Peyer's patch (tissue), 4 donors: ENCODE measurements around the gene ALDOB.

ENCODE experiments used
- CTCF ChIP-seq, 6 experiments: fragments of 450-650 bp in 4 of 6; fragments of 200-600 bp in 2 of 6; sonication (generic) in 1 of 6; IDR thresholded peaks; one replicate each; pipeline ENCODE4 v1.5.1; 2017 to 2019; ENCODE audit warnings: antibody characterized with exemption in 6 of 6, mild to moderate bottlenecking in 3 of 6, moderate library complexity in 1 of 6
- POLR2A ChIP-seq, 2 donors: fragments of 450-650 bp; IDR thresholded peaks; one replicate each; pipeline ENCODE4 v1.5.1; 2017; ENCODE audit warnings: antibody characterized with exemption in 2 of 2, mild to moderate bottlenecking in 2 of 2, moderate library complexity in 2 of 2

GRCh38 chr9:101399643-101399970, 36.0 kb downstream of the ALDOB start:
- TF ChIP-seq CTCF (IDR thresholded peaks at IDR 0.05) (no peak), POLR2A (IDR thresholded peaks at IDR 0.05) (no peak)
